Suprapubic skin (tissue), 4 donors: ENCODE results near the gene ENO2. TPM values are rescaled to one million over a fixed set of nuclear protein-coding genes. Genes with fewer than 3 reads are reported as not detected.
"Not testable (repeated sequence)": the region's sequence is repeated elsewhere in the genome, so short reads cannot be mapped to it uniquely, and the experiment has no call there.

Experiments
- DNase-seq, 2 donors: peaks; one replicate each; pipeline ENCODE4 v3.0.0-alpha.2; 2019; ENCODE audit warnings: low spot score in 2 of 2
- H3K27ac ChIP-seq: fragments of 200-600 bp; sonication (generic); one replicate; pipeline ENCODE4 v1.5.1; 2019
- H3K27me3 ChIP-seq: fragments of 200-600 bp; sonication (generic); one replicate; pipeline ENCODE4 v1.5.1; 2019
- H3K36me3 ChIP-seq: fragments of 200-600 bp; sonication (generic); one replicate; pipeline ENCODE4 v1.5.1; 2019
- H3K4me1 ChIP-seq: fragments of 200-600 bp; sonication (generic); one replicate; pipeline ENCODE4 v1.5.1; 2019
- H3K4me3 ChIP-seq: fragments of 200-600 bp; sonication (generic); one replicate; pipeline ENCODE4 v1.5.1; 2019; ENCODE audit warnings: mild to moderate bottlenecking
- H3K9me3 ChIP-seq: fragments of 200-600 bp; sonication (generic); one replicate; pipeline ENCODE4 v1.5.1; 2019
- CTCF ChIP-seq, 2 donors: fragments of 200-600 bp in 1 of 2; fragments of 450-650 bp in 1 of 2; sonication (generic) in 1 of 2; IDR thresholded peaks; one replicate each; pipeline ENCODE4 v1.5.1; 2016 to 2019; ENCODE audit warnings: antibody characterized with exemption in 2 of 2, mild to moderate bottlenecking in 1 of 2, moderate library complexity in 1 of 2
- EP300 ChIP-seq: sonication (generic); formaldehyde crosslinking; IDR thresholded peaks from one replicate; pipeline ENCODE4 v1.6.1; 2017; ENCODE audit warnings: antibody characterized with exemption
- POLR2A ChIP-seq, 2 donors: fragments of 450-650 bp; IDR thresholded peaks; one replicate each; pipeline ENCODE4 v1.6.1; 2017; ENCODE audit warnings: antibody characterized with exemption in 2 of 2, mild to moderate bottlenecking in 2 of 2, moderate library complexity in 2 of 2
- POLR2AphosphoS5 ChIP-seq, 3 donors: sonication (generic); formaldehyde crosslinking; IDR thresholded peaks; one replicate each; pipeline ENCODE4 v1.6.1; 2017; ENCODE audit warnings: antibody characterized with exemption in 3 of 3
- WGBS: methylation state at CpG from one replicate; pipeline ENCODE4 v1.1.5; 2018; 5-methylcytosine and 5-hydroxymethylcytosine counted together
- total RNA-seq, 4 donors: library from RNA; depleted of rRNA; stranded (reverse); fragments of >200 nt; gene quantifications; one replicate each; pipeline ENCODE4 v1.1.0, GENCODE V29; 2016

Gene ENO2
- total RNA-seq, 4 donors from 2014 or later: 1.3 to 15.4 (median 6.9) TPM

- TF ChIP-seq CTCF (IDR thresholded peaks at IDR 0.05) (peak; percentile 49 to 98), POLR2AphosphoS5 (IDR thresholded peaks at IDR 0.05) (peak in 2 of 3 donors; percentile 3 to 46), POLR2A (IDR thresholded peaks at IDR 0.05) (no peak), EP300 (no peak)
- DNase-seq: peak; percentile 91 to 92
- Histone ChIP-seq H3K4me1 (peaks cover 61% of the 10 kb centered on the region), H3K27me3 (no peaks in the 10 kb centered on the region), H3K9me3 (no peaks in the 10 kb centered on the region), H3K27ac (peak overlapping the region; percentile 82), H3K36me3 (peaks cover 21% of the 10 kb centered on the region), H3K4me3 (peak overlapping the region; percentile 90)
- under 1% methylated on average over 21 of the region's 40 CpGs for WGBS
These were observed 42.0 kb upstream of the ENO2 start for GRCh38 chr12:6872073-6873048.

GRCh38 chr12:6873094-6874014 is 41.0 kb upstream of the ENO2 start, which contains the start of gene SPSB2:
Gene SPSB2 (minus strand): TSS chr12:6873303. CDS start chr12:6872901, 402 bp downstream.
- 2% methylated on average over 22 of the region's 66 CpGs for WGBS
- H3K4me1 ChIP-seq: peaks cover 56% of the 10 kb centered on the region
- peak; percentile 98 to 99 for DNase-seq
- peak within 1 kb of the TSS; percentile 82 for H3K27ac ChIP-seq
- no peaks in the 10 kb centered on the region for H3K9me3 ChIP-seq
- no peaks in the 10 kb centered on the region for H3K27me3 ChIP-seq
- H3K4me3 ChIP-seq: peak within 1 kb of the TSS; percentile 90
- peaks cover 21% of the 10 kb centered on the region for H3K36me3 ChIP-seq
- TF ChIP-seq EP300 (no peak), POLR2AphosphoS5 (IDR thresholded peaks at IDR 0.05) (peak in 1 of 3 donors; percentile 21)

- 39% methylated on average over 9 of the region's 9 CpGs for WGBS
- DNase-seq, H3K9me3 ChIP-seq, H3K27me3 ChIP-seq: not testable (repeated sequence)
- Histone ChIP-seq H3K4me3 (peak overlapping the region; percentile 90), H3K27ac (peak overlapping the region; percentile 82), H3K36me3 (peaks cover 21% of the 10 kb centered on the region), H3K4me1 (peaks cover 49% of the 10 kb centered on the region)
These were observed 40.4 kb upstream of the ENO2 start for GRCh38 chr12:6874015-6874368.

GRCh38 chr12:6879824-6880223 is 34.6 kb upstream of the ENO2 start:
- not testable (repeated sequence) for H3K27me3 ChIP-seq, H3K27ac ChIP-seq, H3K4me3 ChIP-seq, H3K4me1 ChIP-seq, H3K9me3 ChIP-seq, DNase-seq
- H3K36me3 ChIP-seq: peaks cover 15% of the 10 kb centered on the region
- 92% methylated on average over 11 of the region's 11 CpGs for WGBS

- Histone ChIP-seq H3K9me3 (no peaks in the 10 kb centered on the region), H3K4me1 (no peaks in the 10 kb centered on the region), H3K36me3 (peaks cover 12% of the 10 kb centered on the region), H3K4me3 (no peak overlapping the region), H3K27ac (no peak overlapping the region), H3K27me3 (no peaks in the 10 kb centered on the region)
- WGBS: 95% methylated on average over 5 of the region's 5 CpGs
- DNase-seq: no peak
- TF ChIP-seq CTCF (IDR thresholded peaks at IDR 0.05) (no peak), POLR2AphosphoS5 (IDR thresholded peaks at IDR 0.05) (no peak), EP300 (no peak), POLR2A (IDR thresholded peaks at IDR 0.05) (no peak)
These were observed 31.1 kb upstream of the ENO2 start for GRCh38 chr12:6883252-6883651.

GRCh38 chr12:6883683-6884082 is 30.7 kb upstream of the ENO2 start:
- Histone ChIP-seq H3K27me3 (no peaks in the 10 kb centered on the region), H3K4me1 (no peaks in the 10 kb centered on the region), H3K36me3 (peaks cover 12% of the 10 kb centered on the region), H3K27ac (no peak overlapping the region), H3K4me3 (no peak overlapping the region), H3K9me3 (no peaks in the 10 kb centered on the region)
- DNase-seq: no peak
- no peak for TF ChIP-seq EP300
- no peak for TF ChIP-seq POLR2A (IDR thresholded peaks at IDR 0.05)
- no peak for TF ChIP-seq POLR2AphosphoS5 (IDR thresholded peaks at IDR 0.05)
- TF ChIP-seq CTCF (IDR thresholded peaks at IDR 0.05): no peak
- WGBS: 91% methylated on average over 10 of the region's 11 CpGs
